GM23248 (cell line): ENCODE data around the gene HMGXB4.

Experiments used
- EZH2 ChIP-seq: fragments of 200-600 bp; sonication (generic); IDR thresholded peaks from 2 replicates; pipeline ENCODE4 v1.6.1; 2018; ENCODE audit warnings: antibody characterized with exemption, mild to moderate bottlenecking; ENCODE audit not compliant: insufficient read depth, poor library complexity, severe bottlenecking
- EZH2phosphoT487 ChIP-seq: fragments of 200-600 bp; sonication (generic); IDR thresholded peaks from 2 replicates; pipeline ENCODE4 v1.6.1; 2018; ENCODE audit warnings: antibody characterized with exemption, moderate library complexity, mild to moderate bottlenecking, low read depth; ENCODE audit not compliant: insufficient read depth

DNA sequence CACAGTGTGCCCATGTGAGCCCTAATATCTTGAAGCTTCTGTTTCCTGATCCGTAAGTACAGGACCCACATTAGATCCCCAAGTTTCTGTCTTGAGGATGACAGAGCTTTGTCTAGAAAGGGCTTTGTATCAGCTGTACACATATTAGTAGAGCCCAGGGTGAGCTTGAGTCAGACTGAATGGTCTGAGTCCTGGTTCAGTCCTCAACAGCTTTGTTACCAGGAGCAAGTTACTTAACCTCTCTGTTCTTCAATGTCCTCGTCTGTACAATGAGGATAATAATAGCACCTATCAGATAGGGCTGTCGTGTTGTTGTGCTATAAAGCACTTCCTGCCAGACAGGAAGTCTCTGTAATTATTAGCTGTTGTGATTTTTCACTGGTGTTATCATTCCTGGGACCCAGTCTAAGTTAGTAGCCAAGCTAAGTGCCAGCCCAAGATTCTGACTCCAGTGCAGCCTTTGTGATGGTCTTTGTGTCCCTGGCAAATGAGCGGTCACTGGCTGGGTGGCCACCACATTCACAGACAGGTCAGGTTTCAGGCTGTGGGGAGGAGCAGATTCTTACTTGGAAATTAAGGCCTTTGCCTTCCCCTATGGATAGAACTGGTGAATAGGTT is 49.2 kb downstream of the HMGXB4 start:
- TF ChIP-seq EZH2 (no peak), EZH2phosphoT487 (no peak)
